Brain microvascular endothelial cell (primary cell): ENCODE results near the gene EYA2.

ENCODE experiments used
- DNase-seq: peaks from one replicate; pipeline ENCODE4 v3.0.0-alpha.2; 2020
- H3K27ac ChIP-seq: fragments of 250-450 bp; sonication (Bioruptor Pico); 2 replicates; pipeline ENCODE4 v1.5.1; 2020; ENCODE audit warnings: mild to moderate bottlenecking, moderate library complexity
- H3K27me3 ChIP-seq: fragments of 250-450 bp; sonication (Bioruptor Pico); replicated peaks from 2 replicates; pipeline ENCODE4 v1.5.1; 2020; ENCODE audit warnings: mild to moderate bottlenecking
- H3K36me3 ChIP-seq: fragments of 250-450 bp; sonication (Bioruptor Pico); replicated peaks from 2 replicates; pipeline ENCODE4 v1.5.1; 2020; ENCODE audit warnings: mild to moderate bottlenecking
- H3K4me3 ChIP-seq: 2 replicates; pipeline ENCODE4 v1.5.1; 2011; ENCODE audit warnings: low read depth, mild to moderate bottlenecking, control low read depth, low read length, moderate library complexity
- in situ Hi-C: cut with HindIII; loops from 2 replicates; pipeline ENCODE4 v1.10.0; 2017; ENCODE audit warnings: low sequenced_read_pairs, low pct_ligation_motif_present
- TF ChIP-seq, protein P1 (sequence below): IDR thresholded peaks from 2 replicates; pipeline ENCODE4 v1.5.1; 2011; ENCODE audit warnings: low read depth, mild to moderate bottlenecking, moderate library complexity, low read length, control low read depth, inconsistent platforms; ENCODE audit errors: missing control alignments

EYA2 gene

GRCh38 chr20:46953596-46953995 lies 59.0 kb downstream of the EYA2 start:
- in situ Hi-C loops: no loop called here
- Histone ChIP-seq H3K36me3 (no peaks in the 10 kb centered on the region), H3K27me3 (no peaks in the 10 kb centered on the region), H3K4me3 (no peak overlapping the region), H3K27ac (peak overlapping the region; percentile 78)
- no peak for DNase-seq
- TF ChIP-seq, protein P1, sequence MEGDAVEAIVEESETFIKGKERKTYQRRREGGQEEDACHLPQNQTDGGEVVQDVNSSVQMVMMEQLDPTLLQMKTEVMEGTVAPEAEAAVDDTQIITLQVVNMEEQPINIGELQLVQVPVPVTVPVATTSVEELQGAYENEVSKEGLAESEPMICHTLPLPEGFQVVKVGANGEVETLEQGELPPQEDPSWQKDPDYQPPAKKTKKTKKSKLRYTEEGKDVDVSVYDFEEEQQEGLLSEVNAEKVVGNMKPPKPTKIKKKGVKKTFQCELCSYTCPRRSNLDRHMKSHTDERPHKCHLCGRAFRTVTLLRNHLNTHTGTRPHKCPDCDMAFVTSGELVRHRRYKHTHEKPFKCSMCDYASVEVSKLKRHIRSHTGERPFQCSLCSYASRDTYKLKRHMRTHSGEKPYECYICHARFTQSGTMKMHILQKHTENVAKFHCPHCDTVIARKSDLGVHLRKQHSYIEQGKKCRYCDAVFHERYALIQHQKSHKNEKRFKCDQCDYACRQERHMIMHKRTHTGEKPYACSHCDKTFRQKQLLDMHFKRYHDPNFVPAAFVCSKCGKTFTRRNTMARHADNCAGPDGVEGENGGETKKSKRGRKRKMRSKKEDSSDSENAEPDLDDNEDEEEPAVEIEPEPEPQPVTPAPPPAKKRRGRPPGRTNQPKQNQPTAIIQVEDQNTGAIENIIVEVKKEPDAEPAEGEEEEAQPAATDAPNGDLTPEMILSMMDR: no peak

DNA sequence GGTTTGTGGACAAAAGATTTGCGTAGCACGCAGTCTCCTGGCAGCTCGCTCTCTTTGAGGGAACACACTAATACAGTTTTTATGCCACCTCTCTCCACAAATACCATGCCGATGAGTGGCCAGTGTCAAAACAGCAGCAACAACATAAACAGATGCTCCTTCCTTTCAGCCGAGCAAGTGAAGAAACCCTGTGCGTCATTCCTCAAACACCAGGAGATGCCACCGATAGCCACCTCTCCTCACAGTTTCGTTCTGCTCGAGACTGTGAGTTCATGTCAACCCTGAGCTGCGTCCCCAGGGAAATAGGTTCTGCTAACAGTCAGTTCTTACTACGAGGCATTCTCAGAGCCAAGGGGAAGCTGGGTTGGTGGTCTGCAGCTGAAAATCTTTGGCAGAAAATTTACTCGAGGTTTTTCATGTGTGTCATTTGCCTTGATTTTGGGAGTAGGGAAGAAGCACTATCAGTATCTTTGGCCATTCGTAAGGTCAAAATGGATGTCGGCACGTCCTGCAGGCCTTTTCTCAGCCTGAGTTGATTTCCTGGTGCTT lies 59.9 kb downstream of the EYA2 start:
- peak overlapping the region; percentile 78 for H3K27ac ChIP-seq
- H3K36me3 ChIP-seq: no peaks in the 10 kb centered on the region
- TF ChIP-seq, protein P1: no peak
- DNase-seq: peak; percentile 98
- in situ Hi-C loops: no loop called here
- H3K27me3 ChIP-seq: no peaks in the 10 kb centered on the region
- peak overlapping the region; percentile 32 for H3K4me3 ChIP-seq

GRCh38 chr20:46955601-46956556 lies 61.2 kb downstream of the EYA2 start:
- Histone ChIP-seq H3K4me3 (no peak overlapping the region), H3K27ac (peak overlapping the region; percentile 78), H3K27me3 (no peaks in the 10 kb centered on the region), H3K36me3 (no peaks in the 10 kb centered on the region)
- in situ Hi-C loops: no loop called here
- TF ChIP-seq, protein P1: no peak
- no peak for DNase-seq

DNA sequence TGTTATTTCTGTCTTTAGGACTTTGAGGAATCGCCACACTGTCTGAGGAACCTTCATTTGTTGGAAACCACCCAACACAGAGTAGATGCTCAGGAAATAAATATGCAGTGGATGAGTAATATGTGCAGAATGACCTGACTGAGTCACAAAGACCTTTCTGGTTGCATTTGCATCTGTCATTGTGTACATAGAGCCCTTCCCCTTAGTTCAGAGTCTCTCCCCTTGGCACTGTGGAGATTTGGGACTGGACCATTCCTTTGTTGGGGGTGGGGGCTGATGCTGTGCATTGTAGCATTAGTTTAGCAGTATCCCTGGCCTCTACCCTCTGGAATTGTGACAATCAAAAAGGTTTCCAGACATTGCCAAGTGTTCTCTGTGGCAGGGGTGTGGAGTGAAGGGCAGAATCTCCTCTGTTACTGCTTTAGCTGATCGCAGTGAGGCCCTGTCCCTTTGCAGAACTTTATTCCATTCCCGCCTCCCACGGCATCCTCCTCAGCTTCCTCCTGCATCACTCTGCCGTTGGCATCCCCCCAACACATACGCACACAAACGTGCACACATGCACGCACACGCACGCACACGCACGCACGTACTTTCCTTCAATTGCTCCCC lies 64.5 kb downstream of the EYA2 start:
- peak; percentile 94 for DNase-seq
- in situ Hi-C loops: no loop called here
- no peak overlapping the region for H3K4me3 ChIP-seq
- H3K27ac ChIP-seq: peak overlapping the region; percentile 22
- TF ChIP-seq, protein P1: no peak
- no peaks in the 10 kb centered on the region for H3K27me3 ChIP-seq
- no peaks in the 10 kb centered on the region for H3K36me3 ChIP-seq

DNA sequence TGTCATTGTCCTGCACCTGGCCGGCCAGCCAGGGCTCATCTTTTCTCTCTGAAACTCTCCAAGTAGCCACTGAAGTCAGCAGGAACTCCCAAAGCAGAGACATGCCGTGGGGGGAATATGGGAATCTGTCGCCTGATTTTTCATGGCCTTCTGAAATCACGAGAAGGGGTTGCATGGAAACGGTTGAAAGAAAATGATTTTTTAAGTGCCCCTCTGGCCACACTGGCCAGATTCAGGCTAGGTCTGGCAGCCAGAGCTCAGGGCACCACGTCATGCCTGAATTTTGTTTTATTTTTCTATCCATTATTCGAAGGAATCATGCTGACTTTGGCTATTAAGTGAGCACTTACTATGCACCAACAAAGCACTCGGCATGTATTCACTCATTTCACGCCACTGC lies 65.2 kb downstream of the EYA2 start:
- no peak for DNase-seq
- Histone ChIP-seq H3K36me3 (no peaks in the 10 kb centered on the region), H3K27ac (no peak overlapping the region), H3K4me3 (no peak overlapping the region), H3K27me3 (no peaks in the 10 kb centered on the region)
- TF ChIP-seq, protein P1: no peak
- in situ Hi-C loops: no loop called here
